SK-N-MC (cell line): ENCODE data around the gene EGFL7.

Experiments used
- DNase-seq: peaks from one replicate; pipeline ENCODE4 v3.0.0-alpha.2; 2011; ENCODE audit warnings: low read depth, low spot score
- H3K27ac ChIP-seq: fragments of 200-600 bp; sonication (generic); 2 replicates; pipeline ENCODE4 v1.5.1; 2016; ENCODE audit warnings: mixed run types
- H3K36me3 ChIP-seq: fragments of 200-600 bp; sonication (generic); 2 replicates; pipeline ENCODE4 v1.6.1; 2017; ENCODE audit warnings: antibody characterized with exemption, low read length, mixed read lengths; ENCODE audit not compliant: insufficient read depth
- H3K4me3 ChIP-seq: fragments of 200-600 bp; sonication (generic); 2 replicates; pipeline ENCODE4 v1.5.1; 2016
- H3K9ac ChIP-seq: fragments of 200-600 bp; sonication (generic); 2 replicates; pipeline ENCODE4 v1.8.0; 2017; ENCODE audit warnings: mixed run types, mixed read lengths; ENCODE audit not compliant: insufficient read length
- H3K9me3 ChIP-seq: fragments of 200-600 bp; sonication (generic); 2 replicates; pipeline ENCODE4 v1.6.1; 2017; ENCODE audit warnings: low read depth, mild to moderate bottlenecking, antibody characterized with exemption, low read length, moderate library complexity, mixed read lengths
- EZH2 ChIP-seq: fragments of 200-600 bp; sonication (generic); IDR thresholded peaks from one replicate; pipeline ENCODE4 v1.6.1; 2017; ENCODE audit warnings: antibody characterized with exemption
- FOXP2 ChIP-seq: optimal IDR thresholded peaks from 2 replicates; pipeline ENCODE3; 2011; ENCODE audit warnings: mild to moderate bottlenecking, moderate library complexity; ENCODE audit not compliant: insufficient read depth; ENCODE audit errors: extremely low read length, control extremely low read depth
- POLR2AphosphoS5 ChIP-seq: IDR thresholded peaks from 2 replicates; pipeline ENCODE4 v1.6.1; 2012; ENCODE audit warnings: mild to moderate bottlenecking, low read depth, low read length, borderline replicate concordance

Gene EGFL7

DNA sequence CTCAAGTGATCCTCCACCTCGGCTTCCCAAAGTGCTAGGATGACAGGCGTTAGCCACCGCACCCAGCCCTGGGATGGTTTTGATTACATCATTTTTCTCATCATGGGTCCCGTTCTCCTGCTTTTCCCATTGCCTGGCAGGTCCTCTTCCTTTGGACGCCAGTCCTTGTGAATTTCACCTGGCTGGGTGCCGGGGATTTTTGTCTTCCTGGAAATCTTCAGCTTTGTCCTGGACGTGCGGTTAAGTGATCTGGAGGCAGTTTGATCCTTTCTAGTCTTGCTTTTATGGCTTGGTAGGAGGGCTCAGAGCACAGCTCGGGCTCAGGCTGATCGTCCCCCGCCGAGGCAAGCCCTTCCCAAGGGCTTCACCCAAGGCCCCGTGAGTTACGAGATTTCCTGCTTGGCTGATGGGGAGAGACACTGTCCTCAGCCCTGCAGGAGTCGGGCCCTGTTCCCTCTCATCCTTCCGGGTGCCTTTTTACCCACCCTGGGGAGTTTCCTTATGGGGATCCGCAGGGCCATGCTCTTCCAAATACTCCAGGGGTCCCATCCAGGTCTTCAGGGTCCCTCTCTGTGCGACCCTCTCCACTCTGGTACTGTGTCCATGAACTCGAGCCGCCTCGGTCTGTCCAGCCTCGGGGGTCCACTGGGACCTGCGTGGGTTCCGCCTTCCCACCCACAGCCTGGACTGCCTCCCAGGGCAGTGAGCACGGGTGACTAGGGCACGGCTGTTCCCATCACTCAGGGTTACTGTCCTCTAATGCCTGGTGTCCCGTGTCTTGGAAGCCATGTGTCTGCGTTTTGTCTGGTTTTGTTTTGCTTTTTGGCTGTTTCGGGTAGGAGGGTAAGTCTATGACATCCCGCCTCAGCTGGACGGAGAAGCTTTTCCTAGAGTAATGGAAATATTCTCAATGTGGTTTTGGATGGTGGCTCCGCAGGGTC is 22.3 kb upstream of the EGFL7 start:
- Histone ChIP-seq H3K9ac (no peak overlapping the region), H3K9me3 (no peaks in the 10 kb centered on the region), H3K4me3 (no peak overlapping the region), H3K27ac (no peak overlapping the region), H3K36me3 (no peaks in the 10 kb centered on the region)
- TF ChIP-seq POLR2AphosphoS5 (no peak), EZH2 (no peak), FOXP2 (no peak)
- DNase-seq = no peak

DNA sequence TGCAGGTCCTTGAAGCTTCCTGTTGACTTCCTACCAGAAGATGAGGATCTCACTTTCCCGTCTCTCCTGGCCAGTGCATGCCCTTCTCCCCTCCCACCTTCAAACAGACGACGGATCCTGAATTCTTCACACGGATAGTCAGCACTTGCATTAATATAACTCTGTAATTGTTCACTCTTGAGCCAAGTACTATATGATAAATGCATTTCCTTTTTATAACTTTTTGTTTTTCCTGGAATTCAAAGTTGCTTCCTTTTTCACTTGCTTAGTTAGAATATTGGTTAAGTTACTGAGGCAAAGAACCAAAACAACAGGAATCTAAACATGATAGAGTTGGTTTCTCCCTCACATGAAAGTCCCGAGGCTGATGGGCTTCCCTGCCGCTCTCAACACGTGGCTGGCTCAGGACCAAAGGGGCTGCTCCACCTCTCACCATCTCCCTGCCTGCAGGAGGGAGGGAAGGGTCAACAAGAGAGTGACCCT is 20.2 kb upstream of the EGFL7 start:
- no peak overlapping the region for H3K9ac ChIP-seq
- H3K27ac ChIP-seq = no peak overlapping the region
- no peak overlapping the region for H3K4me3 ChIP-seq
- TF ChIP-seq EZH2 = no peak
- no peak for TF ChIP-seq POLR2AphosphoS5
- TF ChIP-seq FOXP2 = no peak
- DNase-seq = no peak
- no peaks in the 10 kb centered on the region for H3K9me3 ChIP-seq
- no peaks in the 10 kb centered on the region for H3K36me3 ChIP-seq

DNA sequence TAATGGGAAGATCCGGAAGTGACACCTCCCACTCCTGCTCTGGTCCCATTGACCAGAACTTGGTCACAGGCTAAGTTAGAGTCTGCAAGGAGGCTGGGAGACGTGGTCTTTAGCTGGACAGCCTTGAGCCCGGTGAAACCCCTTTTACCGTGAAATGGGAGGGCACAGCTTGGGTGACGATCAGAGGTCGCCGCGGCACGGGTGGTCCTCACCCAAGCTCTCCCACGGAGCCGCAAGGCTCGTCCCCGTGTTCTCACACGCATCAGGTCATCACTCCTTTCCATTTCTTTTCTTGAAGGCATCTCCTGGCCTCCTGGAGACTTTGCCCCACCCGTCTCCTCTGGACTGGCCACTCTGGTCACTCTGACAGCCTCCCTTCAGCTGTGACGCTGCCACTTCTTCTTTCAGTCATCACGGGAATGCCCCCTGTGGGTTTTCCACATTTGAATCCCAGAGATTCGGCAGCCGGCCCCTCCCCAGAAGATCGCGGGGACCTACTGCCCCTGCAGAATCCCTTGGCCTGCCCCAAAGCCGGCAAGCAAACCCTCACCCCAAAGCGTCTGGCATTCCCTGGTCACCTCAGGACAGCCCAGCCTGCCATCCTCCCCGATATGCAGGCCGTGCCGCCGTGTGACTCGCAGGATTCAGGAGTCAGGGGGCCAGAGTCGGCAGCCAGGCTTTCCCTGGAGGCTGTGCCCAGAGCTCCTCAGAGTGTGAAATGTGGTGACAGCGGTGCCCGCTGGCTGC is 18.9 kb upstream of the EGFL7 start:
- Histone ChIP-seq H3K27ac (no peak overlapping the region), H3K4me3 (peak overlapping the region; percentile 46), H3K9ac (no peak overlapping the region), H3K36me3 (no peaks in the 10 kb centered on the region), H3K9me3 (no peaks in the 10 kb centered on the region)
- TF ChIP-seq EZH2 (no peak), FOXP2 (no peak), POLR2AphosphoS5 (no peak)
- DNase-seq = no peak

DNA sequence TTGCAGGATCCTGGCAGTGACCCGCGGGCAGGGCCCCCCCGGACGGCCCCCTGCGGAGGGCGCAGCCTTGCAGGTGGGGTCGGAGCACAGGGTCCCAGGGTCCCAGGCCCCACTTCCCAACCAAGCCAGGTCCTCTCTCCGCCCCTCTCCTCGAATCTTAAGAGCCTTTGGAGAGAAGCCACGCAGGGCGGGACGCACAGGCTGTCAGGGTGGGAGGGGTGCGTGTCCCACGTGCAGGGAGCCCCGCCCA is 18.4 kb upstream of the EGFL7 start:
- Histone ChIP-seq H3K27ac (no peak overlapping the region), H3K4me3 (peak overlapping the region; percentile 46), H3K36me3 (no peaks in the 10 kb centered on the region), H3K9ac (no peak overlapping the region), H3K9me3 (no peaks in the 10 kb centered on the region)
- TF ChIP-seq POLR2AphosphoS5 = no peak
- no peak for DNase-seq

DNA sequence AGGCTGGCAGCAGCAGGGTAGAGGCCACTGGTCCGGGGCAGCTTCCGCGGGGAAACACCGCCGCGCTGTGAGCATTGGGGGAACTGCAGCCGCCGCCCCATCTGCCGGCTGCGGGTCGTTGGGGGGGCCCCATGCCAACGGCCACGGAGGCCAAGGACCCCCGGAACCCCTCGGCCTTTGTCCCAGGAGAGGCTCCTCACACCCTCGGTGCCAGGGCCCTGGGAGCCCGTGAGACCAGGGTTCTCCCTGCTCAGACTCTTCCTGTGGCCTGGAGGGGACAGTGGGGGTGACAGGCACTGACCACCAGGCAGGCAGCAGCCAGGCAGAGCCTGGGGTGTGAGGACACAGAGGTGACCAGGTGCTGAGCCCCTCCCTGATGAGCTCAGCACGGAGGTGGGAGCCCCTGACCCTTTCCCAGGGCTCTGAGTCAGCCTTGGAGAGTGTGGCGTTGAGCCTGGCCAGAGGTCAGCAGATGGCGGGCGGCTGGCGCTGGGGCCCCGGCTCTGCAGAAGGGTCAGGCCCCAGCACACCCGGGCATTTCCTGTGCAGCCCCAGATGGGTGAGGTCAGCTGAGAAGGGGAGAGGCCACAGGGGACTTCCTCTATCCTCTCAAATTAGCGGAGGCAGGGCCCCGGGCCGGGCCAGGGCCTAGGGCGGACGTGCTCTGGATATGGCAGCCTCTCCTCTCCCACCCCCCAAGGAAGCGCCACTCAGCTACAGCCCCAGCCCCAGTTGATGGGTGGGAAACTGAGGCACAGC is 17.9 kb upstream of the EGFL7 start:
- Histone ChIP-seq H3K27ac (no peak overlapping the region), H3K9me3 (no peaks in the 10 kb centered on the region), H3K9ac (no peak overlapping the region), H3K4me3 (peak overlapping the region; percentile 46), H3K36me3 (no peaks in the 10 kb centered on the region)
- TF ChIP-seq EZH2 (no peak), POLR2AphosphoS5 (no peak), FOXP2 (no peak)
- DNase-seq = no peak

DNA sequence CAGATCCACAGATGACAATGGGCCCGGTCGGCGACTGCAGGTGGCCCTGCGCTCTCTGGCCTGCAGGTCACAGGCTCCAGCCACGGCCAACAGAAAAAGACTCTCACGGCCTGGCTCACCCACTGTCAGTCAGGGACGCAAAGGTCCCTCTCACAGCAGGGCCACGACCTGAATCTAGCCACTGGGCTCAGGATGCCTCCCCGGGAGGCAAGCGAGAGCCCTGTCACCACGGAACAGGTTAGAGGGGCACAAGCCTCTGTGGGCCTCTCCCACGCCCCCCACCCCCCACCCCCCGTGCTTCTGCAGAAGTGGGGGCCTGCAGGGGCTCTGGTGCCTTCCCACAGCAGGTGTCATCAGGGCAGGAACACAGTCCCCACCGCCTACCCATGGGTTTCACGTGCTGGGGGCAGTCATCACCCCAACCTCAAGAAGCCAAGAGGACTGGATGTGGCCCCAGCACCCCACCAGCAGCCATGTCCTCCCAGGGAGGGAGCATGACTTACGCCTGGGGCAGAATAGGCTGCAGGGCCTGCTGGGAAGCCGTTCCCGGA is 17.3 kb upstream of the EGFL7 start:
- TF ChIP-seq POLR2AphosphoS5 = no peak
- no peak for TF ChIP-seq FOXP2
- TF ChIP-seq EZH2 = no peak
- DNase-seq = no peak
- Histone ChIP-seq H3K9me3 (no peaks in the 10 kb centered on the region), H3K4me3 (no peak overlapping the region), H3K9ac (no peak overlapping the region), H3K27ac (no peak overlapping the region), H3K36me3 (no peaks in the 10 kb centered on the region)

DNA sequence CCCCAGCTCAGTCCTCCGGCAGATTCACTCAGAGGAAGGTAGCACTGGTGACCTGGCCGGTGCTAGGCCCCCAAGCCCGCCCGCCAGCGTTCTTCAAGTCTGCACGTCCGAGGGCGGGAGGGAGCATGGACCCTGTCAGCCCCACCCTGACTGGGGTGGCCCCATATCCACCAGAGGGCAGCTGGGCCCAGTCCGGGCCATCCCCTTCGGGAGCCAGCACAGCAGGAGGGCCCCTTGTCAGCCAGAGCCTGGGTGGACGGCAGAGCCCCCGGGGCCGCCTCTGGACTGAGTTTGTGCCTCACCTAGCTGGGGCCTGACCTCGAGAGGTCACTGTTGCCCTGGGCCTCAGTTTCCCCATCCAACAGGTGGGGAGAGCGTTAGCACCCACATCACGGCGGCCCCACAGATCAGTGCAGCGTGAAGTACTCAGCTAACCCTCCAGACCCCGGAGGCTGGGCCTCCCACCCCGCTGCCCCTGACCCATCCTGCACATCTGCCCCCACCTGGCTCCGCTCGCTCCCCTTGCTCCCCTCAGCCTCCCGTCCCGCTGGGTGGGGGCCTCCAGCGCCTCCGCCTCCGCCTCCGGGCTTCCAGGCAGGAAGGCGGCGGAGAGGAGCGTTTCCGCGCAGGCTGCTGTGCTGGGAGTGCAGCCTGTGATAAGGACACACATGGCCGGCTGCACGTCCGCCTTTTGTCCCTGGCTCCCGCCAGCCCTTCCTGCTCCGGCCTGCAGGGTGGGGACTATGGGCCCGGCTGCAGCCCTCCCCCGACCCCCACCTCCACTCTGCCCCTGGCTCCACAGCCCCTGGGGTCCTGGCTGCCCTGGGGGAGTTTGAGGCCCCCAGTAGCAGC is 16.6 kb upstream of the EGFL7 start:
- Histone ChIP-seq H3K9me3 (no peaks in the 10 kb centered on the region), H3K9ac (no peak overlapping the region), H3K36me3 (no peaks in the 10 kb centered on the region), H3K4me3 (no peak overlapping the region), H3K27ac (no peak overlapping the region)
- no peak for DNase-seq
- TF ChIP-seq EZH2 (no peak), POLR2AphosphoS5 (no peak), FOXP2 (no peak)
